NCI-H1694 (cell line): ENCODE results near the gene SLC16A3.

Experiments
- DNase-seq: peaks from one replicate; lab custom pipeline; 2025; lab: John Stamatoyannopoulos, UW

Gene SLC16A3

GRCh38 chr17:82223517-82223916 lies 5.3 kb upstream of the SLC16A3 start:
- DNase-seq, result no peak

GRCh38 chr17:82224666-82225065 lies 4.2 kb upstream of the SLC16A3 start:
- DNase-seq, result no peak

GRCh38 chr17:82225368-82226029 lies 3.3 kb upstream of the SLC16A3 start:
- no peak for DNase-seq

- no peak for DNase-seq
Measured at GRCh38 chr17:82226146-82226808, 2.6 kb upstream of the SLC16A3 start.

GRCh38 chr17:82226809-82227628 lies 1.8 kb upstream of the SLC16A3 start:
- DNase-seq, result no peak

- no peak for DNase-seq
Measured at GRCh38 chr17:82227629-82228277, 1.1 kb upstream of the SLC16A3 start.

GRCh38 chr17:82228278-82228841 lies 482 bp upstream of the SLC16A3 start:
- no peak for DNase-seq

- DNase-seq, result no peak
Measured at GRCh38 chr17:82229698-82230608, 1.1 kb downstream of the SLC16A3 start.

- no peak for DNase-seq
Measured at GRCh38 chr17:82230609-82231311, 1.9 kb downstream of the SLC16A3 start.

- DNase-seq, result no peak
Measured at GRCh38 chr17:82231312-82231561, 2.4 kb downstream of the SLC16A3 start.

- no peak for DNase-seq
Measured at GRCh38 chr17:82231562-82232321, 2.9 kb downstream of the SLC16A3 start.

GRCh38 chr17:82232322-82232820 lies 3.5 kb downstream of the SLC16A3 start:
- no peak for DNase-seq

GRCh38 chr17:82232876-82233785 lies 4.3 kb downstream of the SLC16A3 start:
- DNase-seq, result no peak

GRCh38 chr17:82234211-82235055 lies 5.6 kb downstream of the SLC16A3 start:
- no peak for DNase-seq

- no peak for DNase-seq
Measured at GRCh38 chr17:82235056-82235774, 6.4 kb downstream of the SLC16A3 start.

GRCh38 chr17:82235775-82236141 lies 6.9 kb downstream of the SLC16A3 start:
- no peak for DNase-seq
